Skeletal muscle satellite cell (primary cell): ENCODE measurements around the gene PTP4A1. TPM values are rescaled to one million over a fixed set of nuclear protein-coding genes. Genes with fewer than 3 reads are reported as not detected.

Experiments used
- small RNA-seq: library from RNA; depleted of rRNA; stranded (forward); fragments of <200 nt; gene quantifications from one replicate; pipeline ENCODE3, GENCODE V24; 2012

Gene PTP4A1

Small RNAs within 50 kb of the gene (small RNA-seq; reads per million reads assigned to genes)
- gene AL513043.1: not detected
